GM19043 (cell line): Measurements from ENCODE around the gene EXOSC2.

Experiments
- ATAC-seq: cut with Tn5 transposase; IDR thresholded peaks from one replicate; pipeline ENCODE4 v1.9.1; 2021; ENCODE audit warnings: low read depth; ENCODE audit not compliant: unreplicated experiment

Gene EXOSC2, protein sequence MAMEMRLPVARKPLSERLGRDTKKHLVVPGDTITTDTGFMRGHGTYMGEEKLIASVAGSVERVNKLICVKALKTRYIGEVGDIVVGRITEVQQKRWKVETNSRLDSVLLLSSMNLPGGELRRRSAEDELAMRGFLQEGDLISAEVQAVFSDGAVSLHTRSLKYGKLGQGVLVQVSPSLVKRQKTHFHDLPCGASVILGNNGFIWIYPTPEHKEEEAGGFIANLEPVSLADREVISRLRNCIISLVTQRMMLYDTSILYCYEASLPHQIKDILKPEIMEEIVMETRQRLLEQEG

DNA sequence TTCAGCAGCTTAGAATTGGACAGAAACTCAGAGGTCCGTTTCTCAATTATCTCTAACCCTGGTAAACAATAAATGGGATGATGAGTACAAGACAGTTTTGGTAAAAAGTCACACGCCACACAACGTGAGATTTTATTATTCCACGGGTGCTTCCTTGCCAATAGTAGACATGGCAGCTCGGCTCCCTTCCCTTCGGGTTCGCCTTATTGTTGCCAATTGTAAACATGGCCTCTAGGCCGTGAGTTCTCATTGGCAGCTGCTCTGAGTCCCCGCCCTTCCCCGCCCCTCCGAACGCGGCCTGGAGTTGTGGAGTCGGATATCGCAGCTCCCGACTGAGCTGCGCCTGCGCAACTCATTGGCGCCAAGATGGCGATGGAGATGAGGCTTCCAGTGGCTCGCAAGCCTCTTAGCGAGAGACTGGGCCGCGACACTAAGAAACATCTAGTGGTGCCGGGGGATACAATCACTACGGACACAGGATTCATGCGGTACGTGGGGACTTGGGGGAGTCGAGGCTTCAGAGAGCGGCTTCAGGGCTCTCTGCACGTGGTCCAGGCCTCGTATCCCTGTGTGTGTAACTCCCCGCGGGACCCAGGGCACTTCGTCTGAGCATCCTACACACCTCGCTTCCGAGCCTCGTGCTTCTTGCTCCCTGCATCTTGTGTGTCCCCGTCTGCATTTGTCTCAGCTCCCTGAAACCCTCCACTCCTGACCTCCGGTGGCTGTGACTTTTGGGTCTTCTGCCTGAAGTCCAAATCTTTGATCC, at the start of gene EXOSC2:
EXOSC2 (plus strand) TSS at position 355 of the 766 bp plus-strand sequence; CDS start at position 367, 12 bp downstream.
- peak; percentile 97 for ATAC-seq

DNA sequence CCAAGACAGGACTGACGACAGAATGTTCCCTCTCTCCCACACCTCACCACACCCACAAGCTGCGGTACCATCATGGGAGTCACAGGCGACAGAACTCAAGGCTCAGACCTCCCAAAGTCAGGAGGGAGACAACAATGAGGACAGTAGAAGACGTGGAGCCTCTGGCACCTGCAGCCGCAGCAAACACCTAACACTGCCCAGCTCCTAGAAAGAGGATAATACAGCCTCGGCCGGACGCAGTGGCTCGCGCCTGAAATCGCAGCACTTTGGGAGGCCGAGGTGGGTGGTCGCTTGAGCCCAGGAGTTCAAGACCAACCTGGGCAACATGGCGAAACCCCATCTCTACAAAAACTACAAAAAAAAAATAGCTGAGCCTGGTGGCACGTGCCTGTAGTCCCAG, 42.4 kb upstream of the EXOSC2 start:
- no peak for ATAC-seq

DNA sequence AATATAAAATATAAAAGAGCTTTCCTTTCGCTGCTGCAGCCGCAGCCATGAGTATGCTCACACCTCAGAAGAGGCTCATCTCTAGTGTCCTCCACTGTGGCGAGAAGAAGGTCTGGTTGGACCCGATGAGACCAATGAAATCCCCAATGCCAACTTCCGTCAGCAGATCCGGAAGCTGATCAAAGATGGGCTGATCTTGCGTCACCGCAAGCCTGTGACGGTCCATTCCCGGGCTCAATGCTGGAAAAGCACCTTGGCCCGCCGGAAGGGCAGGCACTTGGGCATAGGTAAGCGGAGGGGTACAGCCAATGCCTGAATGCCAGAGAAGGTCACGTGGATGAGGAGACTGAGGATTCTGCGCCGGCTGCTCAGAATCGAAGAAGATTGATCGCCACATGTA, 41.8 kb upstream of the EXOSC2 start:
- ATAC-seq = no peak

DNA sequence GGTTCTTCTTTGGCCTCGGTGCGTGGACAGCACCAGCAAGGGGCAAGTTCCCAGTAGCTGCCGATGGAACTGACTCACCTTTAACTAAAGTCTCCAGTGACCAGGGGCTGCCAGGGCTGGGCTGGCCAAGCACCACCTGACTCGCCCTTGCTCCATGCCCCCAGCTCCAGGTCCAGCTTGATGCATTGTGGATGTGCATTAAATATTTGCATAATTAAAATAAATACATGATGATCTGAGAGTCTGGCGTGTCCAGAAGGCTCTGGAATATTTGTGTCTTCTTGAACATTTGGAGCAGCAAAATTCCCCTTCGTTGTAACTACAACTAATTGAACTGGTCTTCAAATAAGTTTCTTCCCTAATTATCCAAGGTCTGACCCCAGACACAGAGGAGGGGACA, 38.7 kb upstream of the EXOSC2 start:
- no peak for ATAC-seq

DNA sequence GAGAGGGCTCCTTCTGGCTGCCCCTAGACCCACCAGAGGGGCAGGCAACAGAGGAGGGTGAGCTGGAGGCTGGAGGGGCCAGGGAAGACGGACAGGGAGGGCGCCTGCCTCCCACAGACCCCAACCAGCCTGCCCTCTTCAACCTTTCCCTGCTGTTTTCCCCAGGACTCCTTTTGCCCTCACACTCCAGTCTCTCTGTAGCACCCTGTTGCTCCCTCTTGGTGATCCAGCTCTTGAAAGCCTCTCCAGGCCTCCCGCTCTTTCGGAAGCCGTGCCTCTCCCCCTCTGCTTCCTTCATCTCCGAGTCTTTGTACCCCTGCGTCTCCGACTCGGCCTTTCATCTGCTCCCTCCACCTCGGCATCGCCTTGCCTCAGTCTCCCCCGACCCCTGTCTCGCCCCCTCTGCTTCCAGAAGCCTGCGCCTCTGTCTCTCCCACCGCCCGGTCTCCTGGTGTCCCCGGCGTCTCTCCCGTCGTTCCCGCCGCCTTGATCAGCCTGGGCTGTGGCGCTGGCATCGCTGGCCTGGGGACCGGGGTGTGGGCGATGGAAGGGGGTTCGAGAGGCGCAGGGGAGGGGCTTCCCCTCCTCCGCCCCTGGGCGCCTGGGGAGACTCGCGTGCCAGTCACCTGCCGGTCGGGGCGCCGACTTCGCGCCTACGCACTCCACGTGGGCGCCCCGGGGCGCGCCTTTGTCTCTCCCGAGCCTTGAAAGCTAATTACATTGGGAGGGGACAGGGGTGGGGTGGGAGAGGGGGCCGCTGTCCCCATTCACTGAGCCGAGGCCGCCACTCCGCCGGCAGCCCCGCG, 34.5 kb upstream of the EXOSC2 start:
- no peak for ATAC-seq

DNA sequence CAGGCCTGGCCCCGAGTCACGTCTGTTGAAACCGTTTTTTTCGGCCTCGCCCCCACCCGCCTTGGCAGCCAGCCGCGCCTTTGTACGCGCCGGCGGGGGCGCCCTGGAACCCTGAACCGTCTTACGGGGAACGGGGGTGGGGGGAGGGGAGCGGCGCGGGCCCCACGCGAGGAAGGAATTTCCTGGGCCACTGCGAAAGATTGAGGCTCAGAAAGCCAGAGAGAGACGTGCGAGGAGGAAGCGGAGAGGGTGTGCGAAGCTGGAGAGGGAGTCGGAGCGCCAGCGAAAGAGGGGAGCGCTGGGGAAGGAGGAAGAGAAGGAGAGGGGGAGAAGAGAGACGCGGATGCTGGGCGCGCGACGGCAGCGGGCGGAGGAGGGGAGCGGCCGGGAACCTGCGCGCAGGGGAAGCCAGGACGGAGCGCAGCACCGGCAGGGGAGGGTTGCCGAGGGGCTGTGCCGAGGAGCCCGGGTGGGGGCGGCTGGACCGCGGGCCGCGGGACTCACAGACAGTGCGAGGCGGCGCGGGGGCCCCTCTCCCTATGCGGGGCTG, 33.8 kb upstream of the EXOSC2 start:
- ATAC-seq = no peak

DNA sequence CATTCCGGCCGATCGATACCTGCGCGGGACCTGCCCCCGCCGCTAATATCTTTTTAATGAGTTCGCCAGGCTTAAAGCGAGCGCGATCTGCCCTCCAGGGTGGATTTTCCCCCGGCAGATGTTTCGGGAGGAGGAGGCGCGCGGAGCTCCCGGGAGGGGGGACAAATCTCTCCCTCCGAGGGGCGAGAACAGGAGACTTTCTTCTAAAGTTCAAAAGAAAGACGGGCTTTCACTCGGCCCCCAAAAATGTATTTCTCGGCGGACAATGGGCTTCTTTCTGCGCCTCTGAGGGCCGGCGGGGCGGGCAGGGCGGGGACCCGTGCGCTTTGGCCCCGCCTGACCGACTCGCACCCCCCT, 33.3 kb upstream of the EXOSC2 start:
- ATAC-seq = no peak

DNA sequence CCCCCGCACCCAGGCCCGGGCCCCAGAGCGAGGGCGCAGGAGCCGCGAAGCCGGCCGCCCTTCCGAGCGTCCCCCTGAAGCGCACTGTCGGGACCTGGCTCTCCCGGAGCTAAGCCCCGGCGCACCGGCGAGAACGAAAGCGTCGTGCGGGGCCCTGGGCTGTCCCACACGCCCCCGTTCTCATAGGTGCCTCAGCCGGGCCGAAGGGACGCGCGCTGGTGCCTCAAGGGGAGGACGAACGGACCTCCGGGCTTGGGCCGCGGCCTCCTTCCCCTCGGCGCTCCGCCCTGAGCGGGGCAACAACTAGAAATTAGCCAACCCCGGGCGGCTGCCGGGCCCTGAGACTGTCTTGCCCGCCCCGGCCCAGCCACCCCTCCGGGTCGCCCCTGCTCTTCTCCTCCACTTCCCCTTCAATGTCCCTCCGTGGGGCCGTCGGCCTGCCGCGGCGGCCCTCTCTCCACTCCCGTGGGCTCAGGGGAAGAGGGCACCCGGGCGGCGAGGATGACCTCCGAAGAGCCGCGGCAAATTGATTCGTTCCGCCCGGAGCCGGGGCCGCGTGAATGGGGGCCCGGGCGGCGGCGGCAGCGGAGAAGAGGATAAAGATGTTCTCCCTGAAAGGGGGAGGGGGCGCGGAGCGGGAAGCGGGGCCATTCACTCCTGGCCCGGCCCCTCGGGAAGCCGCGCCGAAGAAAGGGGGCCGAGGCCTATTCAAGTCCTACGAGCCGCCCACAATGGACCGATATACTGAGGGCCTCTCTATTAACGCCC, 32.7 kb upstream of the EXOSC2 start:
- ATAC-seq = no peak

DNA sequence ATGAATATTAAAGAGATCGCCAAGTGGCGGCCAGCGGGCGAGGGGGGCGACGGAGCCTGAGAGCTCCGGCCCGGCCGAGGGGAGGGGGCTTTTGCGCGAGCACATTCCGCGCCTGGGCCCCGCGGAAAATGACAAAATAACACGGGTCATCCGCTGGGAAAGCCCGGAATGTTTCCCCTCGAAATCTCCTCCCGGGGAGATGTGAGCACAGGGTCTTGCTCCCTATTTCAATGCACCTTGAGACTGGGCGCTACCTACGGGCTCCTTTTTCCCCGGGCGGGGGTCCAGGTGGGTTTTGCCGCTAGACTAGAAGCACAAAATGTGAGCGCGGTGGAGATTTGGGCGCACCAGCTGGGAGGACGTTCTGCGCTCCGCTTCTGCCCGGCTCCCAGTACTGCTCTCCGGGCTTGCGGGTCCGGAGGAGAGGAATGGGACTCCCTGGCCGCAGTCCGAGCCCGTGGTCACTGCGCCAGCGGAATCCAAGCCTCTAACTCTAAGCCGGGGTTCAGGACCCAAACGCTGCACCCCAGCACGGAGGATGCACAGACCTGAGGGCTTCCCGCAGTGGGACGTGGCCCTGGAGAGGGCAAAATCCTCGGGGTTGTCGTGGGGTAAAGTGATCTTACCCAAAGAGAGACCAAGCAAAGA, 32.0 kb upstream of the EXOSC2 start:
- ATAC-seq = no peak

DNA sequence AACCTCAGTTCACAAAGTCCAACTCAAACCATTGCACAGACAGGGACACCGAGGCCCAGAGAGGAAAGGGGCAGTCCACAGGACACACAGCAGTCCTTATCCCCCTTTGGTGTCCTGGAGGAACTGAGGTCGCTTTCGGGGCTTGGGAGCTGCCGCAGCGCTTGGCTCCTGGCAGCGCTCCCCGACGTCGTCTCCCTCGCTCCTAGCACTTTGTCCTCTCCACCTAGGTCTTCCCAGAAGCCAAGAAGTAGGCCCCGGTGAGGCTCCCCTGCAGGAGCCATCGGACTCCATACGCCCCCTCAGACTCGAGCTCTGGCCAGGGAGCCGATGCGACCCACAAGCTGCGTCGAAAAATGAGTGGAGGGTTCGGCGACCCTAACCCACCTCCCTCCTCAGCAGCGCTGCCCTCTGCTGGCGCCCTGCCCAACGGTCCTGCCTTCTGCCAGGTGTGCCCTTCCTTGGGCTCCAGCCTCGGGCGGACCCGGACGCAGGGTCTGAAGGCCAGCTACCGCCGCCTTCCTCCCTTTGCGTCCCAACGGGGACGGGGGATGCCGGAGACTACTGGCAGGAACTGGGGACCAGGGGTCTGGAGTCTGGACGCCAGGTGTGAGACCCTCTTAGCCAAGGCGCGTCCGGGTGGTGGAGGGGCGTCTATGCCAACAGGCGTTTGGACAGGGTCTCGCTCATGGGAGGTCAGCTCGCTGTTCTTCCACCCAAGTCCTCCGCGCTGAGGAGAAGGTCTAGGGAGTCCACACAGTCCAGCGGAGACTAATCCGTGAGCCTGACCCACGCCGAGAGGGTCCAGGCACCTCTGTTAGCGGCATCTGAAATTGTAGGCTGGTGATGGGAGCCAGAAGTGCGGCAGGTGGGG, 31.2 kb upstream of the EXOSC2 start:
- no peak for ATAC-seq

DNA sequence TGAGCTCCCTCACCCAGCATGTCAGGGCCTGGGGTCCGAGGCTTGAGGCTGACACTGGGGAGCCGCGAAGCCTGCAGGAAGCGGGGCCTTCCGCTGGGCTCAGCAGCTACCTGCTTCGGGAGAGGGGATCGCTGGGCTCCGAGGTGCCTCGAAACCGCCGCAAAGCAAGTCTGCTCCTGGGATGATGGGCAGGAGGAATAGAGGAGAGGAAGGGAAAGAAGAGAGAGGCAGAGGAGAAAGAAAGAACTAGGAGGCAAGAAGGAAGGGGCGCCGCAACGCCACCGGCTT, 30.7 kb upstream of the EXOSC2 start:
- no peak for ATAC-seq

DNA sequence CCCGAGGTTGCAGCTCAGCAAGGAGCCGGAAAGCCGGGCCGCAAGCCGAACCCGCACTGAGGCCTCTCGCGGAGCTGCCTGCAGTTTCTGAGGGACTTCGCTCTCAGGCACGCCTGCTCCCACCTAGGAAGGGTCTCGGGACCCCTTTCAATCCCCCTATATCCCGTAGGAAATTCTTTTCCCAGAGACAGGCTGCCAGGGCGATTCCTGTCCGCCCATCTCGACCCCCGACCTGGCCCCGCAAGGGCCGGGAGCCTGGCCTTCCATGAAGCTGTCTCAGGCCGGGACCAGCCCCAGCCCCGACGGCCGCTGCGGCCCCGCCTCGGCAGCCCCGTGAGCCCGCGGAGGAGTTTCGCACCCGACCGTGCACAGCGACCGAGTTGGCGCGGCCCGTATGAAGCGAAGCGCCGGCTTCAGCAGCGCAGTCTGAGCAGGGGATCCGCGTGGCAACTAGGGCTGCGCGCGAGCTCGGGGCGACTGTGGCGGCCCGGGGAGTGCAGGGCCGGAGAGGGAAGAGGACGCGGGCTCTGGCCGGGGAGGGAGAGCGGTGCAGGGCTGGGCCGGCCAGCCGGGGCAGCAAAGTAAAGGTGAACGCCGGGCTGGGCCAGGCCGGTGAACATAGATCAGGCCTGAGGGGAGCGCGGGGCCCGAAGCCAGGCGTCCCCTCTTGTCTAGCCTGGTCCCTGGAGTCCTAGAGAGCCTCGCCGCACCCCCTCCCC, 30.2 kb upstream of the EXOSC2 start:
- ATAC-seq = no peak

DNA sequence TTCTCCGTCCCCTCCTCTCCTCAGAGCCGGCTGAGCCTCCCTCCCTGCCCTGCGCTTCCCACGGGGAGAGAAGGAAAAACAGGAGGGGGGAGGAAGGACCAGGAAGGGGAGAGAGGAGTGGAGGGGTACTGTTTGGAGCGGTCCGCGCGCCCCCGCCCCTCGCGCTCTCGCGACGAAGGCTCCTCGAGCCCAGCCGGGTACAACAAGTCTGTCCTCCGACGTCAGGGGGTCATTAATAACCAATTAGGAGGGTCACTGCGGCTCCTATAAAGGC, 29.7 kb upstream of the EXOSC2 start:
- no peak for ATAC-seq

DNA sequence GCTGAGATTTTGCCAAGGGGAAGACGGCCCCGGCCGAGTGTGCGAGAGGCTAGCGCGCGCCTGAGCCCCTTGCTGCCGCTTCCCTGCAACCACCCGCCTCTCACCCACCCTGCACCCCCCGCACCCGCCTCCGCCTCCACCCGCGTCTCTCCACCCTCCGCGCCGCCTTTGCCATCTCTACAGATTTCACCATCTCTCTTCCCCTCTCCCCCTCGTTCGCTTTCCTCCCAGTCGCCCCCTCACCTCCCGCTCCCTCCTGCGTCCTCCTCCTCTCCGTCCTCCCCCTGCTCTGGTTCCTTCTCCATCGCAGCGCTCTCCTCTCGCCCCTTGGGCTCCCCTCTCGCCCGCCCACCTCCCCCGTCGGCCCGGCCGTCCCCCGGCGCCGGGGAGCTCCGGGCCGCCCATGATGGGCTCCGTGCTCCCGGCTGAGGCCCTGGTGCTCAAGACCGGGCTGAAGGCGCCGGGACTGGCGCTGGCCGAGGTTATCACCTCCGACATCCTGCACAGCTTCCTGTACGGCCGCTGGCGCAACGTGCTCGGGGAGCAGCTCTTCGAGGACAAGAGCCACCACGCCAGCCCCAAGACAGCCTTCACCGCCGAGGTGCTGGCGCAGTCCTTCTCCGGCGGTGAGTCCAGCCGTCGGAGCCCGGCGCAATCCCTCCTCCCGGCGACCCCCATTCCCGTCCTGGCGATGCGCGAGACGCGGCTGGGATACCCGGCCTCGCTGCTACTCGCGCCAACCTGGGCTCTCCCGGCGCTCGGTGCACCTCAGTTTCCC, 29.1 kb upstream of the EXOSC2 start, which contains the start of gene PRDM12:
PRDM12 (plus strand) TSS at position 344 of the 778 bp plus-strand sequence; CDS start at position 404, 60 bp downstream.
- no peak for ATAC-seq

DNA sequence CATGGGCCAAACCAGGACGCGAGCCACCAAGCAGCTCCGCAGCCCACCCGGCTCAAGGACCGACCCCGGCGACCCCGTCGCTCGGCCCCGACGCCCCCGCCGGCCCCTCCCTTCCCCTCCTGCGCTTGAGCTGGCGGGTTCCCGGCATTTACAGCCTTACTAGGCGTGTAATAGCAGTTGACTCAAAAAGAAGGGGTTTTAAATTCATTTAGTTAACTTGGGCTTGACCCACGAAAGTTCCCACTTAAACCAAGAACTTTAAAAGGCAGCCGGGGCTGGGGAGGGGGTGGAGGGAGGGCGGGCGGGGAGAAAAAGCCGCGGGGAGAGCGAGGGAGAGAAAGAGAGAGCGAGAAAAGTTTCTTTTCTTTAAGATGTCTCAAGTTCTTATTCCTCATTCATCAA, 28.6 kb upstream of the EXOSC2 start:
- no peak for ATAC-seq

DNA sequence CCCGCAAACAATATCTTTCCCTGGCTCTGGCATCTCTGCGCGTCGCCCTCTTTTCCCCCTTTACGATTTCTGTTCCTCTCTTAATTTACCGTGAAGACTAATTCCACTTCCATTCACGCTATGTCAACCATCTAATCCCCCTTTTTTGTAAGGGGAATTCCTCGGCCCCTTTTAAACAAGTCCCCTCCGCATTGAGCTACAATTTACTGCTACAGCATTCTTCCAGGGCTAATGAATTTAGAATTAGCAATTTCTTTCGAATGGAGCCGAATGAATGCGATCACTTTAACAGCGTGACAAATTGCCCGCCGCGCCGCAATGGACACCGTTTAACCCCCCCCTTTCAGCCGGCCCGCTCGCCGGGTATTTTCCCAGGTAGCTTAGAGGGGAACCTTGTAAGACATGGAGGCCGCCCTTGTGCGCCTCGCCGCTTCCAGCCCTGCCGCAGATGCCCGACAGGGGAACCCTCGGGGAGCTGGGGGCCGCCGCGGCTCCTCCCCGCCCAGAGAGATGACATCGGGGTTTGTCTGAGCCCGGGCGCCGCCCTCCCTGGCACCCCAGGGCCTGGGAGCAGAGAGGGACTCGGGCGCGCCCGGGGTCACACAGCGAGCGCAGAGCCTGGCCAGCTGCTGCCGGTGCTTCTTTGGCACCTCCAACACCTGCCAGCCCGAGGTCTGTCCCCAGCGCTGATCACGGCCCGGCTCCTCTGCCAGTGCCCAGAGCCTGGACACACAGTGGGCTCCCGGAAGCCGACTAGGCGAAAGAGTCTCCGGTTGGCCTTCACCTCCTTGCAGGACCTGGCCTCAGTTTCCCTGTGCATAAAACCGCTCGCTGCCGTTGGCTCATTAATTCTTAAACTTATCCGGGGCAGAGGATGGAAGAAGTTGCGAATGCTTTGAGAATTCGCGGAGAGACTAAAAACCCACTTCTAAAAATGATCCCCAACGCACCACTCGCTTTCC, 27.9 kb upstream of the EXOSC2 start:
- no peak for ATAC-seq
